HG03575 (cell line): ENCODE measurements around the gene CCT3.

Source experiments
- ATAC-seq: cut with Tn5 transposase; IDR thresholded peaks from one replicate; pipeline ENCODE4 v1.9.1; 2021; ENCODE audit not compliant: unreplicated experiment, insufficient number of reproducible peaks, low FRiP score; ENCODE audit errors: extremely low read depth

The CCT3 gene

GRCh38 chr1:156338180-156338976 is at the start of gene CCT3, which contains the start of gene TSACC:
Gene CCT3 (minus strand): TSS chr1:156338292. CDS start chr1:156338184, 108 bp downstream.
Gene TSACC (plus strand): TSS chr1:156338526. CDS start chr1:156339758, 1,232 bp downstream.
- peak; percentile 71 for ATAC-seq

GRCh38 chr1:156387870-156388173 is 49.7 kb upstream of the CCT3 start:
- no peak for ATAC-seq

GRCh38 chr1:156386949-156387869 is 49.1 kb upstream of the CCT3 start:
- no peak for ATAC-seq

GRCh38 chr1:156386134-156386901 is 48.2 kb upstream of the CCT3 start:
- ATAC-seq: no peak

- ATAC-seq: no peak
These were observed 47.5 kb upstream of the CCT3 start for GRCh38 chr1:156385534-156386031.

- no peak for ATAC-seq
These were observed 46.6 kb upstream of the CCT3 start for GRCh38 chr1:156384658-156385057.

GRCh38 chr1:156384007-156384406 is 45.9 kb upstream of the CCT3 start:
- no peak for ATAC-seq

GRCh38 chr1:156383023-156383422 is 44.9 kb upstream of the CCT3 start:
- ATAC-seq: no peak

GRCh38 chr1:156382561-156382960 is 44.5 kb upstream of the CCT3 start:
- no peak for ATAC-seq

- ATAC-seq: no peak
These were observed 41.5 kb upstream of the CCT3 start for GRCh38 chr1:156379420-156380165.

- ATAC-seq: no peak
These were observed 40.5 kb upstream of the CCT3 start for GRCh38 chr1:156378557-156378956.

- ATAC-seq: no peak
These were observed 39.1 kb upstream of the CCT3 start for GRCh38 chr1:156376958-156377919.

GRCh38 chr1:156376146-156376545 is 38.1 kb upstream of the CCT3 start:
- ATAC-seq: no peak

- ATAC-seq: no peak
These were observed 35.5 kb upstream of the CCT3 start for GRCh38 chr1:156373546-156373945.

GRCh38 chr1:156372876-156373275 is 34.8 kb upstream of the CCT3 start:
- ATAC-seq: no peak

GRCh38 chr1:156372265-156372586 is 34.1 kb upstream of the CCT3 start:
- ATAC-seq: no peak

GRCh38 chr1:156371553-156372264 is 33.6 kb upstream of the CCT3 start:
- ATAC-seq: no peak
